HG02943 (cell line): Measurements from ENCODE around the gene KAT8.
"Not testable (repeated sequence)": the region's sequence is repeated elsewhere in the genome, so short reads cannot be mapped to it uniquely, and the experiment has no call there.

Experiments used
- ATAC-seq: cut with Tn5 transposase; IDR thresholded peaks from one replicate; pipeline ENCODE4 v1.9.1; 2021; ENCODE audit warnings: mild to moderate bottlenecking, low read depth, moderate library complexity; ENCODE audit not compliant: unreplicated experiment

The KAT8 gene

GRCh38 chr16:31143011-31143693 is 25.7 kb downstream of the KAT8 start:
- ATAC-seq, result no peak

- ATAC-seq, result no peak
These were observed 26.3 kb downstream of the KAT8 start for GRCh38 chr16:31143694-31144148.

GRCh38 chr16:31144418-31144817 is 27.0 kb downstream of the KAT8 start:
- ATAC-seq, result not testable (repeated sequence)

- ATAC-seq, result no peak
These were observed 28.0 kb downstream of the KAT8 start for GRCh38 chr16:31145398-31145990.

GRCh38 chr16:31147574-31147973 is 30.1 kb downstream of the KAT8 start:
- ATAC-seq, result no peak

- no peak for ATAC-seq
These were observed 30.8 kb downstream of the KAT8 start for GRCh38 chr16:31148281-31148728.

- ATAC-seq, result no peak
These were observed 31.4 kb downstream of the KAT8 start for GRCh38 chr16:31148896-31149295.

GRCh38 chr16:31149332-31149731 is 31.9 kb downstream of the KAT8 start:
- no peak for ATAC-seq

GRCh38 chr16:31149894-31150890 is 32.7 kb downstream of the KAT8 start, which contains the start of gene PRSS36:
Gene PRSS36, minus strand, starts transcription at chr16:31150066. Its CDS starts 31 bp downstream, at chr16:31150035.
- no peak for ATAC-seq

- not testable (repeated sequence) for ATAC-seq
These were observed 33.5 kb downstream of the KAT8 start for GRCh38 chr16:31150976-31151375.

- ATAC-seq, result no peak
These were observed 39.7 kb downstream of the KAT8 start for GRCh38 chr16:31157136-31157535.

- ATAC-seq, result no peak
These were observed 49.9 kb downstream of the KAT8 start for GRCh38 chr16:31167315-31167714.

- ATAC-seq, result no peak
These were observed 51.4 kb downstream of the KAT8 start for GRCh38 chr16:31168848-31169247.

- not testable (repeated sequence) for ATAC-seq
These were observed 52.6 kb downstream of the KAT8 start for GRCh38 chr16:31170048-31170447.

- no peak for ATAC-seq
These were observed 59.7 kb downstream of the KAT8 start for GRCh38 chr16:31177136-31177535.

GRCh38 chr16:31179219-31179746 is 61.8 kb downstream of the KAT8 start:
- ATAC-seq, result no peak

GRCh38 chr16:31179747-31180459 is 62.4 kb downstream of the KAT8 start, which contains the start of gene FUS:
Gene FUS, plus strand, starts transcription at chr16:31180139. Its CDS starts 76 bp downstream, at chr16:31180215.
- ATAC-seq, result peak; percentile 53
